HG03097 (cell line): ENCODE results near the gene NMRK1.
A peak's percentile ranks its signal among the peaks of the same experiment; 100 is the strongest.

Experiments used
- ATAC-seq: cut with Tn5 transposase; IDR thresholded peaks from one replicate; pipeline ENCODE4 v1.9.1; 2021; ENCODE audit not compliant: unreplicated experiment, low FRiP score

NMRK1 gene

DNA sequence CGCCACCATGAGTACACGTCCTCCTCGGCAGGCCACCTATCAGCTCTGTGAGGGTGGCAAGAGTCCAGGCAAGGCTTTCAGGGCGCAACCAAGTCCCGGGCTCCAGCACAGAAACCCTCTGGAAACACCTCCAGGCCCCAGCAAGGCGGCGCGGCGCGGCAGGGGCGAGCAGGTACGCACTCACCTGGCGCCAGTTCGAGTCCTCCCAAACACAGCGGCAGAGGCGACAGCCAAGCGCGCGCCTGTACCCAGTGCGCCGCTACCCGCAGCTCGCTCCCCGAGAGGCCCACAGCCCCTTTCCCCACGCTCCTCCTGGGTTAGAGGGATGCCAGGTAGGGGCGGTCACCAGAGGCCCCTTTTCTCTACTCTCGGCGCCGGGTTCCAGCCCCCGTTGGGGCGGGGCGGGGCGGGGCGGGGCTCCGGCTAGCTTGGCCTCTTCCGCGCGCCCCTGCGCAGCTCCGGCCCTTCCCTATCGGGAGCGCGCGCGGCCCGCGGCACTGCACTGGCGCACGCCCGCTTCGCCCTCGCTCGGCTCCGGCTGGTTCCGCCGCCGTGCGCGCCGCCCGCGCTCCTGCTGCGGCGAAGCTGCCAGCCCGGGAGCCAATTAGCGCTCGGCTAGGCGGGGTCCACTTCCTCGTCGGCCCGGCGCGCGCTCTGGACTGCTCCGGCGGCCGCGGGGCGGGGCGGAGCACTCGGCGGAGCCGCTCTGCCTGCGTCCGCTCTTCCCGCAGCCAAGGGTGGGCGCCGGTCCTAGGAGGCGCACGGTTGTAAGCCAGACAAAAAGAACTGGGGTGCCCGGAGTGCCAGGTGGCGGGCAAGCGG lies at the start of gene NMRK1, which contains the start of gene OSTF1:
NMRK1 (minus strand) TSS at position 332 of the 822 bp plus-strand sequence. CDS start 5,040 bp downstream, outside the sequence.
OSTF1 (plus strand) TSS at position 691 of the 822 bp plus-strand sequence. CDS start 179 bp downstream, outside the sequence.
- ATAC-seq: peak; percentile 92

DNA sequence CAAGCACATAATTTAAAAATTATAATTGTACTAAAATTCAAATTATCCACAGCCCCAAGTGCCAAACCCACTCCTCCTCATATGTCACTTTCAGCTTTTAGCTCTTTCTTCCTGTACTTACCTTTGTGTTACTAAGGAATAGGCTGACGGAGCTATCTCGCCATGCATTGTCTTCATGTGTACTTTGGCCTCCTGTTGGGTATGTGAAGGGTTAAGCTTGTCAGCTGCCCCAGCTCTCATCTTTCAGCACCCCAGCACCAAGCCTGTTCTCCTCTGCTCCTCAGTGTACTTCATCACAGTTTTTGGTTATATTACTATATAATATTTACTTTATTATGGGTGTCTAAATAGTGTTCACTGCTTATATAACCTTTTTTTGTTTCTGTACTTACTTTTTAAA lies 46.5 kb upstream of the NMRK1 start:
- ATAC-seq: no peak

DNA sequence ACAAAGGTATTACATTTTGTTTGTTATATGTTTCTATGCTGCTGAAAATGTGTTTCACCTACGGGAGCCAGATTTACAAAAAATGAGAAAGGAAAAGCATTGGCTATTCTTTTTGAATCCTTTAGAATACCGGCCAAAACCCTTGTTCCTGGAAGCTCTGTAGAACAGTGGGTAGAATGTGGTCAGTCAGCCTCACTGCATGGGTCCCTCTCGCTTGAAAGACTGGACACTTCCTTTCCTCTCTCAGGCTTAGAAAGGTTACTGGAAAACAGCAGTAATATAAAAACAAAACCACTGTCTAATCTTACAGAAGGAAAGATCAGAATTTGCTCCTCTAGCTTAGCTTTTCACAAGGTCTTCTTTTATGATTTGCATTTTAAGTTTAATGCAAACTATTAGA lies 45.4 kb upstream of the NMRK1 start:
- no peak for ATAC-seq

DNA sequence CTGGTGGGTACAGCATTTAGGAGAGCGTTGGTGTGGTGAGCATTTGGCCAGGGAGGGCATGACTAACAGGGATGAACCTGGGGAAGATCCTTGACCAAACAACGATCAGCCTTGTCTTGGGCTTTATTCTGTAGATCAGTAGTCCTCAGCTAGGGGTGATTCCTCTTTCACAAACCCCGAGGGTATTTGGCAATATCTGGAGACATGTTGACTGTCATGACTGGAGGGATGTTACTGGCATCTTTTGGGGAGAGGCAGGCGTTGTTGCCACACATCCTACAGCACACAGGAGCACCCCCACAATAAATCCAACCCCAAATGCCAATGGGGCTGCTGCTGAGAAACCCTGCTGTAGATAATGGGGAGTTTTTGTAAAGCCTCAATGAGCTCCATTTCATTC lies 44.3 kb upstream of the NMRK1 start:
- no peak for ATAC-seq

DNA sequence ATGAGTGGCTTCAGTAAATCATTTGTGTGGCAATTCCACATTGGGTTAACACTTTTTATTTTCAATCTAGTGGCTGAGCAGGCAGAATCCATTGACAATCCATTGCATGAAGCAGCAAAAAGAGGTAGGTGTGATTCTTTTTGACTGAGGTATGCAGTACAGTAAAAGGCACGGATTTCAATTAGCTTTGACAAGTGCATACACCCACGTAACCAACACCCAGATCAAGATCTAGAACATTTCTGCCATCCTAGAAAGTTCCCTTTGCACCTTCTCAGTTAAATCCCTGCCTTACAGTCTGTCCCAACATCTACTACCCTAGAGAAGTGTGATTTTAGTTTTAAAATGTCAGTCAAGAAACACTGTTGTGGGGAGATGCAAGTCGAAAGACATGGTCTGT lies 43.7 kb upstream of the NMRK1 start:
- ATAC-seq: no peak

DNA sequence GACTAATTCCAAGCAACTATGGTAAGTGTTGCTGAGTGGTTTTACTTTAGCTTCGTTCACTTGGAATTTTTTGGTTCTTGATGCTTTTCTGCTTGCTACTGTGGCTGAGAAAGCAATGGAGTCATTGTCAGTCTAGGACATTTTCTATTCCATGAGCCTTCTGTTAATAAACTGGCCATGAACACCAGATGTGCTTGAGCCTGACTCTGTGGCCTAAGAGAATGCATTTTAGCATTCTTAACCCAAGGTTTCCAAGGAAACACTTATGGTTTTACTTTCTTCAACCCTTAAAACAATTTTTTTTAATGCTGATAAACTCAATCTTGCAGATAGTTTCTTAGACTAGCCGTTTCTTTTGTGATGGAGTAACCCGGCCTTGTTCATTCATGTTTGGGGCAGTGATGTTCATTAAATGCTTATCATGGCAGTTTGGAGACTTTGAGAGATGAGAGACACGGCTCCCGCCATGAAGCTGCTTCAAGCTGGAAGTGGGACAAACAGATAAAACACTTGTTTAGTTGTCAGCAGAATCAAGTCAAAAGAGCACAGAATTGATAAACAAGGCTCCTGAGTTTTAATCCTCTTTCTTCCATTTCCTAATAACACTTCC lies 42.8 kb upstream of the NMRK1 start:
- ATAC-seq: no peak

DNA sequence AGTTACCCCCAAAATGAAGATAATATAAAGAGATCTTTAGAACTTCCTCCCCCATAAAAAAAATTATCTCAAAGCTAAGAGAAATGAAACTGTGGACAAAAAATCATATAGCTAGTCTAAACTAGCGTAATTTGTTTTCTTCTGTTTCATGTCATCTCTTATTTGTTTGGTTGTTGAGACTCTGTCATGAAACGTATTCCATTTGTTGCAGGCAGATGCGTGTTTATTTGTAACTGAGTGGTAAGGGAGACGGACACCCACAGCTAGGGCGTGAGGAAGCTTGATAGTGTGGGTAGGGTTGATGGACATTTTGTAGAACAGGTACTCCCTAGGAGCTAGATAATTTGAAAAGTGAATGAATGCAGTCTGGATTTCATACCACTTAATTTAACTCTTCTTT lies 42.2 kb upstream of the NMRK1 start:
- no peak for ATAC-seq

DNA sequence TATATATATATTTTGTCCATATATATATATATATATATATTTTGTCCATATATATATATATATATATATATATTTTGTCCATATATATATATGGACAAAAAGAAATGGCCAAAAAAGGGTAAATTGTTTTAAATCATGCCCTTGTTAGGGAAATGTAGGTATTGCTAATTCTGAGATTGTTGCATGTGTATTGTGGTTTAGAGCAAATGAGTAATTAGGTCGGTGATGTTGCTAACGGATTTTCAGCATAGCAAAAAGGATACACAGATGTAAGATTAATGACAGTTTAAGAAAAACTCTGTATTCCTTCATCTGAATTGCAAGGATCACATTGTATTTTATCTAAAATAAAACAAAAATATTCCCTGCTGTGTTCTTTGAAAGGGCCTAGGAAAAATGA lies 40.6 kb upstream of the NMRK1 start:
- no peak for ATAC-seq

DNA sequence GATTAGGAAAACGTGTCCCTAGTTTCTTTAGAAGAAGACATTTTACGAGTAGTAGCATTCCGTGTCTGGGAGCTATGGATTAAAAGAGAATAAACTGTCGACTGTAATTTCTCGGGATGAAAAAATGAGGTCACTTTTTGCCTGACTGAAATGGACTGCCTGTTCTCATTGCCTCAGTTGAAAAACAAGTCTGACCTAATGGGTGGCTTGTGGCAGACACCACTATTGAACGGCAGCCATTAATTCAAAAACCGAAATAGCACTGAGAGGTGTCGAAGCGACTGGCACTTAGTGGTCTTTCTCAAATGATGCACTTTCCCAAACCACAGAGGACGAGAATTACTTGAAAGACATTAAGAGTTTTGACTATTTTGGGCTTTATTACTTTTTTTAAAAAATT lies 35.7 kb upstream of the NMRK1 start:
- no peak for ATAC-seq

DNA sequence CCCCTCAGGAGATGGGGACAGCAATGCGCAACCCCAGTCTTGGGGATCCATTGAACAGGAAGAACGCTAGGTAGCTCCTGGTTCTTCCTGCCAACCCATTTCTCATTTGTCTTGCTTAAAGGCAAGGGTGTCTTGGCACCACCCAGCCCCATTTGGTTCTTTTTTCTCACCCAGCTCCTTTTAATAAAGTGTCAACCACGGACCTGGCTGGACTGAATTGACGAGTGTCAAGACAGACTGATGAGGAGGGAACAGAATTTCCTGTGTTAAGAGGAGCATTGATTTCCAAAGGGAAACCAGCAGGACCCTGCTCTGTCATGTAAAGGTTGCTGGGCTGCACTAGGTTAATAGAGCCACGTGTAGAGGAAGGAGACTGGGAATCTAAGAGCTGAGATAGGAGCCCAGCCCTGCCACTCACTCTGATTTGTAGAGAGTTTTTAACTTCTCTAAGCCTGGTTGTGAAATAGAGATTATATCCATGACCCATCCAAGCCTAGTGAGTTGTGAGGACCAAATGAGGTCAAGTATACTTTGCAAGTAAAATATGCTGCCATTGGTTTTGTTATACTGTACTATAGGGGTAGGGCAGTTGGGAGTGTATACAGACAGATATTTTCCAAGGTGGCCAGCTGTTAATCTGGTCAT lies 34.1 kb upstream of the NMRK1 start:
- no peak for ATAC-seq

DNA sequence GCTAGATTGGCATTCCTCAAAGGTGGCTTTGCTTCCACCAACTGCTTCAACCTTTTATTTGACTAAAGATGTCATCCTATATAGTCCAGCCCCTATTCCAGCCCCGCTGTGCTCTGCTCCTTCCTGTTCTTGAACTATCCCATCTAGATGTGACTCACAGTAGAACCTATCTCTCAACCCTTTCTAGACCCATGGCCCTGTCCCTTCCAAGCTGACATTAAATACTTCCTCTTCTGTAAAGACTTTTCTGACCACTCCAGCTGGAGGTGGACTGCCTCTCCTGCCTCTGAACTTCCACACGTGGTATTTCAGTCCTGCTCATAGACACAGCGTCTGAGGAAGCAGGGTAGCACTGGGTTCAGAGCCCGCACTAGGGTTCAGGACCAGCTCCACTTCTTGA lies 32.7 kb upstream of the NMRK1 start:
- no peak for ATAC-seq

DNA sequence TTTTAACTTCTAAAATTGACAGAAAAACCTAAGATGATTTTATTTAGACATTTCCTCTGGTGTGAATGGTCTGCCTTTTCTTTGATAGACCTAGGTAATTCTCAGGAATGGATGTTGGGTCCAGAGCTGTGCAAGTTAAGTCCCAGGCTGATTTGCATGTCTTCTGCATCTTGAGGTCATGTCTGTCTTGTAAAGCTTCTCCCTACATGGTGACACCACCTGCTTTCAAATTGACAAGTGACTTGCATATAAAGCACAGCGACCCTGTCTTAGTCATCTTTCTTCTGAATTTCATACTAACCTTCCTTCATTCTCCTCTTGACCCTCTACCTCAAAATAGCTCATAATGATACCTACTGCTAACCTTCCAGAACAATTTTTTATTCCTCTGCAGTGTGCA lies 29.6 kb upstream of the NMRK1 start:
- no peak for ATAC-seq

DNA sequence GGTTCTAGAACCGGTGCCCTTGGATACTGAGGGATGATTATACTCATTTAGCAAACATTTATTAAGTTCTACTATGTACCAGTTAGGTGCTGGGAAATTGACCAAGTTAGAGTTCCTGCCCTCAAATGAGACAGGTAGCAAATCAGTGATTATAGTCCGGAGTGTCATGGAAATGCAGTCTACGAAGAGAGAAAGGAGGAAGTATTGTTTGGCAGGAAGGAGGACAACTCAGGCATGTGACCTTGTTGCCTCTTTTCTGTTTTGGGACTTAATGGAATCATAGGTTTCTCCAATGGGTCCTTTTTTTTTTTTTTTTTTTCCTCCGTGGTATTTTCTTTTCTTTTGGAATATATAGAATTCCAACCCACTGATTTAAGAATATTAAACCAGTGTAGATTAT lies 28.4 kb upstream of the NMRK1 start:
- ATAC-seq: no peak

DNA sequence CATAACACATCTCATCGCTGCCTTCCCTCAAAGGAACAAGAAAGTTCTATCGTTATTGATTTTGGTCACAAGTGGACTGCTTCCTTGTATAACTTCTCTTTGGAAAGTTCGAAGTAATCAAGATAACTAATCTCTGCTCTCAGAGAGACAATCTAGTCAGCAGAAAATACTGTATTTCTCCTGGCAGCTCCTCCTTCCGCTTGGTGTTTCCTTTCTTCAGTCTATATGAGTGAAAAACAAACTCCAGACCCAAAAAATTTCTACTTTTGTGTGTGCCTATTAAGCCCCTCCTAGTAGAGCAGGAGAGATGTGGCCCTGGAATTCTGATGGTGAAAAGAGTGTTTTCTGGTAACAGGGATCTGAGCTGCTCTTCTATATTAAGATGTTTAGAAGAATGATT lies 24.8 kb upstream of the NMRK1 start:
- no peak for ATAC-seq

DNA sequence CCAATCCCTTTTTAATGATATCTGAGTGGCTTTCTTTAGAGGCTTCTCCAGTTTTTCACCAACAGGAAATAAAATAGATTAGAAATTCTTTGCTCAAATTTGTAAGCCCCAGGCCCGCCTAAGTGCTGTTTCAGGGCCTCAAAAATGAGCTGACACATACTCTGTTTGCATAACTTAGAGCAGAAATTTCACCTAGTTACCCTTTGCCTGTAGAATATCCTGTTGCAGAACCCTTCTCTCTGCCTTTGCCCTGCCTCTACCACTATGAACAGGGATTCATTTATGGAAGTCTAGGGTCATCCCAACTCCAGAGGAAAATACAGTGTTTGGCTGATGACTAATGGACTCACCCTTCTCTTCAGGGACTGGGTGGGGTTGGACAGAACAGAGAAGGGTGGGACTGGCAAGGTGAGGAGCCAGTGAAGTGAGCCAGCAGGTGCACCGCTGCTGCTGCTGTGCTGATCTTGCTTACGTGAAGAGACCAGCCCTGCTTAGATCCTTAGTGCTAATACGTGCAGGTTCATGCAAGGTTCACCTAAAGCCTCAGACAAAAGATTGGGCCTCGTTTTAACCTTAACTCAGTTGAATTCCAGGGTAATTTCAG lies 23.2 kb upstream of the NMRK1 start:
- no peak for ATAC-seq

DNA sequence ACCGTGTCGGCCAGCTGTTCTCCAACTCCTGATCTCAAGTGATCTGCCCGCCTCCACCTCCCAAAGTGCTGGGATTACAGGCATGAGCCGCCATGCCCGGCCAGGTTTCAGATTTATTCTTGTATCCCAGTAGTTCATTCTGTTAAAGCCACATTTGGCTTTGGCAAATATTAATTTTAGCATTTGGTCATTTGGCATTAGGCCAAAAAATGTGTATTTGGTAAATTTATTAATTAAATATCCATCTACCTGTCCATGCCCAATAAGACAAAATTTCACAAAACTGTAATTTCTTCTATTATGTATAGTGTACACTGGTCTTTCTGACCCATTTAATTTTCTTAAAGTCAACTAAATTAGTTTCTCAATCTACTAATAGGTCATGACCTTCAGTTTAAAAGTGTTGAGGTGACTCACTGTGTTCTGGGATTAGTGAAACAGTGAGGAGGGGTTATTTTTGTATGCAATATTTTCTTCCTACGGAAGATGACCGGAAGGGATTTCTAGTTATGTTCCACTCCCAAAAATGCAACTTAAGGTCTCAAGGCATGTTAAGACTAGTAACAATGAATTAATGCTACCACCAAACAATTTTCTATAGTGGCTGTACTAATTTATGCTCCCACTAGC lies 21.4 kb upstream of the NMRK1 start:
- ATAC-seq: no peak

DNA sequence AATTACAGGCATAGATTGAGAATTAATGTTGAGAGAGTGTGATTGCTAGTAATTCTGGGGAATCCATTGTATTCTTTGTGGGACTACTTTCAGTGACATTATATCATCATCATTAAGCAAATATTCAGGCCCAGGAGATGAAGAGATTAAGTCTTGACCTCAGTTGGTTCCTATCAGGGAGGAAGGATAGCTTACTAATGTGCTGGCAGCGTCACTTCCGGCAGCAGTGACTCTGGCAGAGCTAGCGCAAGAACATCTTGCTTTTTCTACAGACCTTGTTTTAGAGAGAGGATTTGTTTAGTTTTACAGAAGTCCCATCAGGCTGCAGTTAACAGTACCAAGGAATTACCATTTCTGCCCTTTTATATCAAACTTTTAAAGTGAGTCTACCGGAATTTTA lies 20.6 kb upstream of the NMRK1 start:
- no peak for ATAC-seq

DNA sequence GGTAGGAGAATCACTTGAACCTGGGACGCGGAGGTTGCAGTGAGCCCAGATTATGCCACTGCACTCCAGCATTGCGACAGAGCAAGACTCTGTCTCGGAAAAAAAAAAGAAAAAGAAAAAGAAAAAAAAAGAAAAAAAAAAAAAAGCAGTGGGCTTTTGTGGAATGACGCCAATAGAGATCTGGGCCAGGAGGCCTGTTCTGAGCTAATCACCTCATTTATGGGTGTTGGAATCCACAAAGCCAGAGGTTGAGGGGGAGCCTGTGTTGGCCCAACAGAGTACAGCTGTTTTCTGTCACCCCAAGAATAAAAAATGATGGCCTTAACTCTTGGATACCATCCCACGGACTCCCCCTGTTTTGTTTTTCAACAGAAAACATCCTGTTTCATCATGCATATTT lies 18.9 kb upstream of the NMRK1 start:
- ATAC-seq: no peak

DNA sequence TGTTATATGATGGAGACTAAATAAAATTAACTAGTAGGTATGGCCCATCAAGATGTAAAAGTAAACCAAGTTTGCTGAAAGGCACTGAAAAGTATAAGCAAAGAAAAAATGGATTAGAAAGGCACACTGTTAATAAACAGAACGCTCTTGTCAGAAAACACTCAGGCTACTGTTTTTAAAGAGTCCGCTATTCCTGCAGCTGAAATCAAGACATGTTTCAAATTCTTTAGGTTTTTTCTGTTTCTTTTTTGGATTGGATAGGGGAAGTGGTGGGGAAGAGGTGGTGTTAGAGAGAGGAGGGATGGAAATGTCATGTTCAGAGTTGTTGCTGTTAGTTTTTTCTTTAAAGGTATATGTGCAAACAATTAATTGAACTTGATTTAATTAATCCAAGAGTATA lies 17.9 kb upstream of the NMRK1 start:
- ATAC-seq: no peak

DNA sequence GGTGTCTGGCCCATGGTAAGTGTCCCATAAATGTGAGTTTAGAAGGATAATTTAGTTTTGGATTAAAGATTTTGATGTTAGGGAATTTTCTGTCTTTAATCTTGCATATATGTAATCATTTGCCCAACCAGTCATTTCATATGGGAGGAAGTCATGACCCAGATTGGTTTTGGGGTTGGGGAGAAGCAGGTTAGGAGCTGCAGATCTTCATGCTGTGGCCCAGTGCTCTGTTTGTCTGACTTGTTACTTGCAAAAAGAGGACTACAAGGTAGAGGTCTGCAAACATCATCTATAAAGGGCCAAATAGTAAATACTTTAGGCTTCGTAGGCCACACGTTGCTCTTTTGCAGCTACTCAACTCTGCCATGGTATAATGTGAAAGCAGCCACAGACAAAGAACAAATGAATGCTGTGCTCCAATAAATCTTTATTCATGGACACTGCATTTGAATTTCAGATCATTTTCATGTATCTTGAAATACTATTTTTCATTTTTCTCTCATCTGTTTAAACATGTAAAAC lies 17.1 kb upstream of the NMRK1 start:
- no peak for ATAC-seq

DNA sequence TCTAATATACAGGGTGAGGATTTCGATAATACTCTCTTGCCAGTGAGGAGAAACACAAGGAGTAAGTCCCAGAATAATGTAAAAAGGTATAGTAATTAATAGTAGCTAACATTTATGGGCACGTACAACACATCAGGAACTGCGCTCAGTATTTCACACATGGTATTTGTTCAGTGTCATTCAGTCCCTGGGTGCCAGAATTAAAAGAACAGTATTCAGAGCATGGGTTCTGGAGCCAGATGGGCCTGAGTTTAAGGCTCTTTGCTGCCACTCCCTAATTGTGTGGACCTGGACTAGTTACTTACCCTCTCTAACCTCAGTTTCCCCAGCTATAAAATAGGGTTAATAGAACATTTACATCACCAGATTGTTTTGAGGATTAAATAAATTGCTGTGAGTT lies 16.7 kb upstream of the NMRK1 start:
- ATAC-seq: no peak
